WTC11 (cell line): ENCODE data around the gene PPAN. TPM values are rescaled to one million over a fixed set of nuclear protein-coding genes. Genes with fewer than 3 reads are reported as not detected.

ENCODE experiments used
- ATAC-seq: fragments of 200-7000 bp; cut with Tn5 transposase; 2 replicates; pipeline ENCODE4 v1.10.0; 2021; ENCODE audit warnings: mild to moderate bottlenecking, moderate library complexity
- CTCF ChIA-PET: fragments of 300-600 bp; sonication (Branson Sonifier 250); formaldehyde crosslinking; loops from one replicate; lab custom pipeline; 2021; ENCODE audit warnings: antibody characterized with exemption; lab: Charles Lee
- POLR2A ChIA-PET: fragments of 350-600 bp; sonication (Branson Sonifier 250); formaldehyde crosslinking; loops from one replicate; lab custom pipeline; 2021; ENCODE audit warnings: antibody characterized with exemption; lab: Charles Lee
- DNase-seq: peaks from one replicate; pipeline ENCODE4 v3.0.0; 2021; ENCODE audit warnings: low spot score
- H3K27ac Mint-ChIP-seq: 2 replicates; pipeline ENCODE4 v1.8.0; 2021; ENCODE audit warnings: mixed read lengths
- H3K27me3 Mint-ChIP-seq: 2 replicates; pipeline ENCODE4 v1.8.0; 2021; ENCODE audit warnings: low read depth, mild to moderate bottlenecking, moderate library complexity, mixed read lengths
- H3K36me3 Mint-ChIP-seq: 2 replicates; pipeline ENCODE4 v1.8.0; 2021; ENCODE audit warnings: mixed read lengths
- H3K4me1 Mint-ChIP-seq: 2 replicates; pipeline ENCODE4 v1.8.0; 2022; ENCODE audit warnings: mixed read lengths
- H3K4me3 Mint-ChIP-seq: 2 replicates; pipeline ENCODE4 v1.8.0; 2021; ENCODE audit warnings: mild to moderate bottlenecking, moderate library complexity, mixed read lengths
- H3K9me3 Mint-ChIP-seq: 2 replicates; pipeline ENCODE4 v1.8.0; 2021; ENCODE audit warnings: mixed read lengths
- ESRRA ChIP-seq: sonication (generic); formaldehyde crosslinking; IDR thresholded peaks from 2 replicates; pipeline ENCODE4 v1.8.1; 2022; ENCODE audit warnings: mild to moderate bottlenecking, missing genetic modification reagents, borderline replicate concordance
- FOXJ3 ChIP-seq: sonication (generic); formaldehyde crosslinking; IDR thresholded peaks from 2 replicates; pipeline ENCODE4 v1.9.0; 2021; ENCODE audit warnings: missing genetic modification reagents, mild to moderate bottlenecking, borderline replicate concordance
- FOXP1 ChIP-seq: sonication (generic); formaldehyde crosslinking; IDR thresholded peaks from 2 replicates; pipeline ENCODE4 v1.8.0; 2022; ENCODE audit warnings: missing genetic modification reagents, mild to moderate bottlenecking, moderate library complexity, borderline replicate concordance
- GABPB1 ChIP-seq: sonication (generic); formaldehyde crosslinking; IDR thresholded peaks from 2 replicates; pipeline ENCODE4 v1.8.1; 2023; ENCODE audit warnings: mild to moderate bottlenecking, missing genetic modification reagents
- JUN ChIP-seq: sonication (generic); formaldehyde crosslinking; IDR thresholded peaks from 2 replicates; pipeline ENCODE4 v1.8.0; 2023; ENCODE audit warnings: mild to moderate bottlenecking, missing genetic modification reagents
- KAT7 ChIP-seq: sonication (generic); formaldehyde crosslinking; IDR thresholded peaks from 2 replicates; pipeline ENCODE4 v1.8.1; 2023; ENCODE audit warnings: missing genetic modification reagents, mild to moderate bottlenecking, borderline replicate concordance
- NR1H2 ChIP-seq: sonication (generic); formaldehyde crosslinking; IDR thresholded peaks from 2 replicates; pipeline ENCODE4 v1.9.0; 2021; ENCODE audit warnings: mild to moderate bottlenecking, moderate library complexity, missing genetic modification reagents
- PRRX2 ChIP-seq: fragments of 250-450 bp; sonication (Bioruptor Pico); IDR thresholded peaks from 2 replicates; pipeline ENCODE4 v1.8.0; 2021; ENCODE audit warnings: mild to moderate bottlenecking
- RELA ChIP-seq: sonication (generic); formaldehyde crosslinking; IDR thresholded peaks from 2 replicates; pipeline ENCODE4 v1.8.1; 2022; ENCODE audit warnings: missing genetic modification reagents, mild to moderate bottlenecking, borderline replicate concordance
- SMAD3 ChIP-seq: sonication (generic); formaldehyde crosslinking; IDR thresholded peaks from 2 replicates; pipeline ENCODE4 v1.8.0; 2022; ENCODE audit warnings: missing genetic modification reagents, mild to moderate bottlenecking, borderline replicate concordance
- TCF7 ChIP-seq: sonication (generic); formaldehyde crosslinking; IDR thresholded peaks from 2 replicates; pipeline ENCODE4 v1.8.0; 2022; ENCODE audit warnings: mild to moderate bottlenecking, low read depth, missing genetic modification reagents, moderate library complexity
- TEAD1 ChIP-seq: sonication (generic); formaldehyde crosslinking; IDR thresholded peaks from 2 replicates; pipeline ENCODE4 v1.8.0; 2022; ENCODE audit warnings: mild to moderate bottlenecking, missing genetic modification reagents
- total RNA-seq: library from RNA; stranded (reverse); gene quantifications from 3 replicates; pipeline ENCODE4 v1.2.3, GENCODE V29; 2021
- TF ChIP-seq, protein P1 (sequence below): sonication (generic); formaldehyde crosslinking; conservative IDR thresholded peaks from 2 replicates; pipeline ENCODE4 v1.8.1; 2022; ENCODE audit warnings: mild to moderate bottlenecking, missing genetic modification reagents
- TF ChIP-seq, protein P2 (sequence below): fragments of 250-450 bp; sonication (Bioruptor Pico); IDR thresholded peaks from 2 replicates; pipeline ENCODE4 v2.1.2; 2022; ENCODE audit warnings: mild to moderate bottlenecking, moderate library complexity
- TF ChIP-seq, protein P3 (sequence below): fragments of 250-450 bp; sonication (Bioruptor Pico); IDR thresholded peaks from 2 replicates; pipeline ENCODE4 v1.9.0; 2021; ENCODE audit warnings: mild to moderate bottlenecking
- TF ChIP-seq, protein P4 (sequence below): sonication (generic); formaldehyde crosslinking; IDR thresholded peaks from 2 replicates; pipeline ENCODE4 v1.8.1; 2023; ENCODE audit warnings: mild to moderate bottlenecking, missing genetic modification reagents, moderate library complexity
- TF ChIP-seq, protein P5 (sequence below): sonication (generic); formaldehyde crosslinking; IDR thresholded peaks from 2 replicates; pipeline ENCODE4 v1.8.0; 2023; ENCODE audit warnings: mild to moderate bottlenecking, missing genetic modification reagents
- TF ChIP-seq, protein P6 (sequence below): sonication (generic); formaldehyde crosslinking; IDR thresholded peaks from 2 replicates; pipeline ENCODE4 v1.8.1; 2023; ENCODE audit warnings: mild to moderate bottlenecking, moderate library complexity, missing genetic modification reagents

PPAN gene
- total RNA-seq, 1 experiment from 2014 or later = 83.7 TPM

DNA sequence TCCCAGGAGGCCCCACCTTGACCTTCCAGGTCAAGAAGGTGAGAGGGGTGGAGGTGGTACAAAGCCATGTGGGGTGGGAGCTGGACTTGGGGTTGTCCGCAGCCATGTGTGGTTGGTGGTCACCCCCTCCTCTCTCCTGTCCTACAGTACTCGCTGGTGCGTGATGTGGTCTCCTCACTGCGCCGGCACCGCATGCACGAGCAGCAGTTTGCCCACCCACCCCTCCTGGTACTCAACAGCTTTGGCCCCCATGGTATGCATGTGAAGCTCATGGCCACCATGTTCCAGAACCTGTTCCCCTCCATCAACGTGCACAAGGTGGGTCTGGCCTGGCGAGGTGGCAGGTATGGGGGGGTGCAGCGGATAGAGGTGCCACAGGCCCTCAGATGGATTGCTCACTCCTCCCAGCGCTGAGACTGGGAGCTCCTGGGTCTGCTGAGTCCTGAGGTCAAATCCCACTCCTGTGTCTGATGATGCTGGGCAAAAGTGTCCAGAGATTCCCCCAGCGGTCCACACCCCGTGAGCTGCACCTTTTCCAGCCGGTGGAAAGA lies 1.7 kb downstream of the PPAN start:
- no peak for TF ChIP-seq TEAD1 (CRISPR knock-in tag)
- Mint-ChIP-seq H3K4me1 (peaks cover 16% of the 10 kb centered on the region), H3K27me3 (no peaks in the 10 kb centered on the region; the same call in 1 of the 2 replicates), H3K9me3 (no peaks in the 10 kb centered on the region), H3K4me3 (peak overlapping the region; percentile 95), H3K27ac (no peak overlapping the region), H3K36me3 (peaks cover 38% of the 10 kb centered on the region)
- ATAC-seq (no peak), DNase-seq (no peak)
- CTCF ChIA-PET = interaction anchor here (1.0 kb wide), 1 partner anchor 9 kb away, joined by 5 read pairs; no protein-coding TSS in a partner anchor
- POLR2A ChIA-PET = no interaction called here

DNA sequence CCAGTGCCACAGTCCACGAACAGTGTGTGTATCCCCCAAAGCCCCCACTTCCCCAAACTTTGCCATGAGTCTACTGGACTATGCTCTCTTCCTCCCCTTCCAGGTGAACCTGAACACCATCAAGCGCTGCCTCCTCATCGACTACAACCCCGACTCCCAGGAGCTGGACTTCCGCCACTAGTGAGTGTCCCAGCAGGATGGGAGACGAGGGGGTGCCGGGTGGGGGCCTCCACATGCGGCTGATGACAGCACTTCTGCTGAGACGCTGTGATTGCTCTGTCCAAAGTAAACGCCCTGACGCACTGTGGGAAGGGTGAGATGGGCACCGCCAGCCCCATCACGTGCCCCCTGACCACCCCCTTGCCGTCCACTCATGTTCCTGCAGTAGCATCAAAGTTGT lies 3.4 kb downstream of the PPAN start:
- Mint-ChIP-seq H3K27me3 (no peaks in the 10 kb centered on the region; the same call in 1 of the 2 replicates), H3K27ac (no peak overlapping the region), H3K4me1 (peaks cover 17% of the 10 kb centered on the region), H3K36me3 (peaks cover 38% of the 10 kb centered on the region), H3K4me3 (no peak overlapping the region; the same call in 1 of the 2 replicates), H3K9me3 (no peaks in the 10 kb centered on the region)
- DNase-seq (no peak), ATAC-seq (no peak)
- POLR2A ChIA-PET = no interaction called here
- CTCF ChIA-PET = interaction anchor here (0.8 to 1.5 kb wide), 2 partner anchors 11 to 119 kb away, joined by 4 to 5 read pairs; no protein-coding TSS in a partner anchor
- TF ChIP-seq TCF7 = no peak
- TF ChIP-seq, protein P1, sequence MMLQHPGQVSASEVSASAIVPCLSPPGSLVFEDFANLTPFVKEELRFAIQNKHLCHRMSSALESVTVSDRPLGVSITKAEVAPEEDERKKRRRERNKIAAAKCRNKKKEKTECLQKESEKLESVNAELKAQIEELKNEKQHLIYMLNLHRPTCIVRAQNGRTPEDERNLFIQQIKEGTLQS (CRISPR knock-in tag) = no peak
- no peak for TF ChIP-seq ESRRA (CRISPR knock-in tag)
- TF ChIP-seq, protein P2, sequence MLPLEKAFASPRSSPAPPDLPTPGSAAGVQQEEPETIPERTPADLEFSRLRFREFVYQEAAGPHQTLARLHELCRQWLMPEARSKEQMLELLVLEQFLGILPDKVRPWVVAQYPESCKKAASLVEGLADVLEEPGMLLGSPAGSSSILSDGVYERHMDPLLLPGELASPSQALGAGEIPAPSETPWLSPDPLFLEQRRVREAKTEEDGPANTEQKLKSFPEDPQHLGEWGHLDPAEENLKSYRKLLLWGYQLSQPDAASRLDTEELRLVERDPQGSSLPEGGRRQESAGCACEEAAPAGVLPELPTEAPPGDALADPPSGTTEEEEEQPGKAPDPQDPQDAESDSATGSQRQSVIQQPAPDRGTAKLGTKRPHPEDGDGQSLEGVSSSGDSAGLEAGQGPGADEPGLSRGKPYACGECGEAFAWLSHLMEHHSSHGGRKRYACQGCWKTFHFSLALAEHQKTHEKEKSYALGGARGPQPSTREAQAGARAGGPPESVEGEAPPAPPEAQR (CRISPR knock-in tag) = no peak
- TF ChIP-seq KAT7 = no peak
- no peak for TF ChIP-seq RELA (CRISPR knock-in tag)
- no peak for TF ChIP-seq FOXJ3 (CRISPR knock-in tag)
- no peak for TF ChIP-seq GABPB1 (CRISPR knock-in tag)
- no peak for TF ChIP-seq FOXP1 (CRISPR knock-in tag)
- TF ChIP-seq PRRX2 (CRISPR knock-in tag) = no peak
- TF ChIP-seq, protein P3, sequence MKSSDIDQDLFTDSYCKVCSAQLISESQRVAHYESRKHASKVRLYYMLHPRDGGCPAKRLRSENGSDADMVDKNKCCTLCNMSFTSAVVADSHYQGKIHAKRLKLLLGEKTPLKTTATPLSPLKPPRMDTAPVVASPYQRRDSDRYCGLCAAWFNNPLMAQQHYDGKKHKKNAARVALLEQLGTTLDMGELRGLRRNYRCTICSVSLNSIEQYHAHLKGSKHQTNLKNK (CRISPR knock-in tag) = no peak

DNA sequence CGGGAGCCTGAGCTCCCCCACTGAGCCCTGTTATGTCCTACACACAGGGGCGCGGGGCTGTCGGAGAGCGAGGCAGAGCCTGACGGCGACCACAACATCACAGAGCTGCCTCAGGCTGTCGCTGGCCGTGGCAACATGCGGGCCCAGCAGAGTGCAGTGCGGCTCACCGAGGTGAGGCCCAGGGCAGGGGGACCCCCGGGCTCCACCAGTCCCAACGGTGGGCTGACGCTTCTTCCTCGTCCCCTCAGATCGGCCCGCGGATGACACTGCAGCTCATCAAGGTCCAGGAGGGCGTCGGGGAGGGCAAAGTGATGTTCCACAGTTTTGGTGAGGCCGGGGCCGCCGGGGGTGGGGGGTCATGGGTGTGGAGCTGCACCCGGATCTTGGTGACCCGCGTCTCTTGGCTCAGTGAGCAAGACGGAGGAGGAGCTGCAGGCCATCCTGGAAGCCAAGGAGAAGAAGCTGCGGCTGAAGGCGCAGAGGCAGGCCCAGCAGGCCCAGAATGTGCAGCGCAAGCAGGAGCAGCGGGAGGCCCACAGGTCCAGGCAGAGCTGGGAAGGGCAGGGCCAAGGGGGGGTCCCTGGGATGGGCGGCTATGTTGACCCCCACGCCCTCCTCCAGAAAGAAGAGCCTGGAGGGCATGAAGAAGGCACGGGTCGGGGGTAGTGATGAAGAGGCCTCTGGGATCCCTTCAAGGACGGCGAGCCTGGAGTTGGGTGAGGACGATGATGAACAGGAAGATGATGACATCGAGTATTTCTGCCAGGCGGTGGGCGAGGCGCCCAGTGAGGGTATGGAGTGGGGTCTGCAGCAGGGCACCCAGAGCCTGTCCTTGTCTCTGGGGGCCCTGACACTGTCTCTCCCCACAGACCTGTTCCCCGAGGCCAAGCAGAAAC lies 4.2 kb downstream of the PPAN start:
- no peak overlapping the region for H3K4me3 Mint-ChIP-seq
- H3K27me3 Mint-ChIP-seq = no peaks in the 10 kb centered on the region
- H3K36me3 Mint-ChIP-seq = peaks cover 38% of the 10 kb centered on the region
- CTCF ChIA-PET = interaction anchor here (0.8 to 1.5 kb wide), 2 partner anchors 12 to 119 kb away, joined by 4 to 5 read pairs; no protein-coding TSS in a partner anchor
- TF ChIP-seq NR1H2 (CRISPR knock-in tag) = 0 out of 2 replicates have a peak, but pooled peaks have one; percentile 29
- no peak for TF ChIP-seq JUN (CRISPR knock-in tag)
- no peak for TF ChIP-seq SMAD3 (CRISPR knock-in tag)
- TF ChIP-seq, protein P4, sequence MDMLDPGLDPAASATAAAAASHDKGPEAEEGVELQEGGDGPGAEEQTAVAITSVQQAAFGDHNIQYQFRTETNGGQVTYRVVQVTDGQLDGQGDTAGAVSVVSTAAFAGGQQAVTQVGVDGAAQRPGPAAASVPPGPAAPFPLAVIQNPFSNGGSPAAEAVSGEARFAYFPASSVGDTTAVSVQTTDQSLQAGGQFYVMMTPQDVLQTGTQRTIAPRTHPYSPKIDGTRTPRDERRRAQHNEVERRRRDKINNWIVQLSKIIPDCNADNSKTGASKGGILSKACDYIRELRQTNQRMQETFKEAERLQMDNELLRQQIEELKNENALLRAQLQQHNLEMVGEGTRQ (CRISPR knock-in tag) = no peak
- TF ChIP-seq, protein P5, sequence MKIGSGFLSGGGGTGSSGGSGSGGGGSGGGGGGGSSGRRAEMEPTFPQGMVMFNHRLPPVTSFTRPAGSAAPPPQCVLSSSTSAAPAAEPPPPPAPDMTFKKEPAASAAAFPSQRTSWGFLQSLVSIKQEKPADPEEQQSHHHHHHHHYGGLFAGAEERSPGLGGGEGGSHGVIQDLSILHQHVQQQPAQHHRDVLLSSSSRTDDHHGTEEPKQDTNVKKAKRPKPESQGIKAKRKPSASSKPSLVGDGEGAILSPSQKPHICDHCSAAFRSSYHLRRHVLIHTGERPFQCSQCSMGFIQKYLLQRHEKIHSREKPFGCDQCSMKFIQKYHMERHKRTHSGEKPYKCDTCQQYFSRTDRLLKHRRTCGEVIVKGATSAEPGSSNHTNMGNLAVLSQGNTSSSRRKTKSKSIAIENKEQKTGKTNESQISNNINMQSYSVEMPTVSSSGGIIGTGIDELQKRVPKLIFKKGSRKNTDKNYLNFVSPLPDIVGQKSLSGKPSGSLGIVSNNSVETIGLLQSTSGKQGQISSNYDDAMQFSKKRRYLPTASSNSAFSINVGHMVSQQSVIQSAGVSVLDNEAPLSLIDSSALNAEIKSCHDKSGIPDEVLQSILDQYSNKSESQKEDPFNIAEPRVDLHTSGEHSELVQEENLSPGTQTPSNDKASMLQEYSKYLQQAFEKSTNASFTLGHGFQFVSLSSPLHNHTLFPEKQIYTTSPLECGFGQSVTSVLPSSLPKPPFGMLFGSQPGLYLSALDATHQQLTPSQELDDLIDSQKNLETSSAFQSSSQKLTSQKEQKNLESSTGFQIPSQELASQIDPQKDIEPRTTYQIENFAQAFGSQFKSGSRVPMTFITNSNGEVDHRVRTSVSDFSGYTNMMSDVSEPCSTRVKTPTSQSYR (CRISPR knock-in tag) = no peak
- TF ChIP-seq, protein P2 (CRISPR knock-in tag) = no peak
- TF ChIP-seq, protein P6, sequence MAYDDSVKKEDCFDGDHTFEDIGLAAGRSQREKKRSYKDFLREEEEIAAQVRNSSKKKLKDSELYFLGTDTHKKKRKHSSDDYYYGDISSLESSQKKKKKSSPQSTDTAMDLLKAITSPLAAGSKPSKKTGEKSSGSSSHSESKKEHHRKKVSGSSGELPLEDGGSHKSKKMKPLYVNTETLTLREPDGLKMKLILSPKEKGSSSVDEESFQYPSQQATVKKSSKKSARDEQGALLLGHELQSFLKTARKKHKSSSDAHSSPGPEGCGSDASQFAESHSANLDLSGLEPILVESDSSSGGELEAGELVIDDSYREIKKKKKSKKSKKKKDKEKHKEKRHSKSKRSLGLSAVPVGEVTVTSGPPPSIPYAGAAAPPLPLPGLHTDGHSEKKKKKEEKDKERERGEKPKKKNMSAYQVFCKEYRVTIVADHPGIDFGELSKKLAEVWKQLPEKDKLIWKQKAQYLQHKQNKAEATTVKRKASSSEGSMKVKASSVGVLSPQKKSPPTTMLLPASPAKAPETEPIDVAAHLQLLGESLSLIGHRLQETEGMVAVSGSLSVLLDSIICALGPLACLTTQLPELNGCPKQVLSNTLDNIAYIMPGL (CRISPR knock-in tag) = no peak
- peaks cover 17% of the 10 kb centered on the region for H3K4me1 Mint-ChIP-seq
- ATAC-seq = no peak
- no peaks in the 10 kb centered on the region for H3K9me3 Mint-ChIP-seq
- POLR2A ChIA-PET = no interaction called here
- no peak for DNase-seq
- H3K27ac Mint-ChIP-seq = no peak overlapping the region
